ENCODE data around the gene HAPLN3.

The HAPLN3 gene

GRCh38 chr15:88844749-88845386 is 50.5 kb downstream of the HAPLN3 start:
- no peak for TF ChIP-seq CTCF (IDR thresholded peaks at IDR 0.05; ENCODE audit: low read depth, low read length)
- in situ Hi-C loops (cut with HindIII; ENCODE audit: low sequenced_read_pairs), result no loop called here
- no peak for DNase-seq (ENCODE audit: low read depth, low spot score)
- no peak overlapping the region for H3K4me3 ChIP-seq (ENCODE audit: low read depth, low read length)

- in situ Hi-C loops (cut with HindIII; ENCODE audit: low sequenced_read_pairs), result no loop called here
- no peak overlapping the region for H3K4me3 ChIP-seq (ENCODE audit: low read depth, low read length)
- TF ChIP-seq CTCF (IDR thresholded peaks at IDR 0.05; ENCODE audit: low read depth, low read length), result no peak
- no peak for DNase-seq (ENCODE audit: low read depth, low spot score)
Observed at GRCh38 chr15:88843334-88843733, 52.0 kb downstream of the HAPLN3 start.

- no peak overlapping the region for H3K4me3 ChIP-seq (ENCODE audit: low read depth, low read length)
- in situ Hi-C loops (cut with HindIII; ENCODE audit: low sequenced_read_pairs), result no loop called here
Observed at GRCh38 chr15:88842156-88842555, 53.2 kb downstream of the HAPLN3 start.

GRCh38 chr15:88841236-88841635 is 54.1 kb downstream of the HAPLN3 start:
- H3K4me3 ChIP-seq (ENCODE audit: low read depth, low read length), result no peak overlapping the region
- TF ChIP-seq CTCF (IDR thresholded peaks at IDR 0.05; ENCODE audit: low read depth, low read length), result no peak
- in situ Hi-C loops (cut with HindIII; ENCODE audit: low sequenced_read_pairs), result no loop called here
- no peak for DNase-seq (ENCODE audit: low read depth, low spot score)

More at GRCh38 chr15:88842156-88842555, 53.2 kb downstream of the HAPLN3 start:
- no peak for TF ChIP-seq CTCF (IDR thresholded peaks at IDR 0.05; ENCODE audit: low read depth, low read length)
- no peak for DNase-seq (ENCODE audit: low read depth, low spot score)

GRCh38 chr15:88839961-88840360 is 55.4 kb downstream of the HAPLN3 start:
- in situ Hi-C loops (cut with HindIII; ENCODE audit: low sequenced_read_pairs), result no loop called here

GRCh38 chr15:88839146-88839545 is 56.2 kb downstream of the HAPLN3 start:
- no peak overlapping the region for H3K4me3 ChIP-seq (ENCODE audit: low read depth, low read length)
- TF ChIP-seq CTCF (IDR thresholded peaks at IDR 0.05; ENCODE audit: low read depth, low read length), result no peak
- DNase-seq (ENCODE audit: low read depth, low spot score), result no peak
- in situ Hi-C loops (cut with HindIII; ENCODE audit: low sequenced_read_pairs), result no loop called here

More at GRCh38 chr15:88839961-88840360, 55.4 kb downstream of the HAPLN3 start:
- H3K4me3 ChIP-seq (ENCODE audit: low read depth, low read length), result no peak overlapping the region
- no peak for DNase-seq (ENCODE audit: low read depth, low spot score)
- TF ChIP-seq CTCF (IDR thresholded peaks at IDR 0.05; ENCODE audit: low read depth, low read length), result no peak

All from astrocyte of the spinal cord (primary cell).